Measurements from ENCODE around the gene PDLIM1. TPM values are rescaled to one million over a fixed set of nuclear protein-coding genes. Genes with fewer than 3 reads are reported as not detected.

PDLIM1 gene
- total RNA-seq, 1 experiment from 2014 or later = 98.1 TPM

GRCh38 chr10:95300022-95300539, 9.3 kb upstream of the PDLIM1 start:
- H3K36me3 Mint-ChIP-seq (ENCODE audit: insufficient read depth, unreplicated experiment) = no peaks in the 10 kb centered on the region
- H3K27me3 Mint-ChIP-seq (ENCODE audit: insufficient read depth, unreplicated experiment) = no peaks in the 10 kb centered on the region
- no peak for DNase-seq (ENCODE audit: unreplicated experiment)
- ChIA-PET CTCF (no interaction called here), POLR2A (no interaction called here)
- H3K4me3 Mint-ChIP-seq (ENCODE audit: unreplicated experiment) = no peak overlapping the region
- no peak for TF ChIP-seq CTCF (IDR thresholded peaks at IDR 0.05; ENCODE audit: unreplicated experiment)
- no TSS peak for BruUV-seq (replicated peaks)
- H3K9me3 Mint-ChIP-seq (ENCODE audit: unreplicated experiment) = no peaks in the 10 kb centered on the region
- H3K27ac Mint-ChIP-seq (ENCODE audit: low read depth, unreplicated experiment) = no peak overlapping the region
- no peaks in the 10 kb centered on the region for H3K4me1 Mint-ChIP-seq (ENCODE audit: insufficient read depth, unreplicated experiment)
- intact Hi-C loops (cut with micrococcal nuclease) = no loop called here

- BruUV-seq (replicated peaks) = no TSS peak
- no peak overlapping the region for H3K27ac Mint-ChIP-seq (ENCODE audit: low read depth, unreplicated experiment)
- CTCF ChIA-PET = interaction anchor here (0.9 to 1.6 kb wide), 3 partner anchors 51 to 66 kb away, joined by 3 to 4 read pairs (median 4); no protein-coding TSS in a partner anchor
- H3K27me3 Mint-ChIP-seq (ENCODE audit: insufficient read depth, unreplicated experiment) = no peaks in the 10 kb centered on the region
- intact Hi-C loops (cut with micrococcal nuclease) = no loop called here
- POLR2A ChIA-PET = interaction anchor here (0.8 kb wide), 1 partner anchor 23 kb away, joined by 4 read pairs; no protein-coding TSS in a partner anchor
- no peaks in the 10 kb centered on the region for H3K4me1 Mint-ChIP-seq (ENCODE audit: insufficient read depth, unreplicated experiment)
- no peaks in the 10 kb centered on the region for H3K9me3 Mint-ChIP-seq (ENCODE audit: unreplicated experiment)
- H3K4me3 Mint-ChIP-seq (ENCODE audit: unreplicated experiment) = no peak overlapping the region
- H3K36me3 Mint-ChIP-seq (ENCODE audit: insufficient read depth, unreplicated experiment) = no peaks in the 10 kb centered on the region
- no peak for TF ChIP-seq CTCF (IDR thresholded peaks at IDR 0.05; ENCODE audit: unreplicated experiment)
- DNase-seq (ENCODE audit: unreplicated experiment) = no peak
Measured at GRCh38 chr10:95297402-95297801, 6.6 kb upstream of the PDLIM1 start.

GRCh38 chr10:95296764-95297163, 6.0 kb upstream of the PDLIM1 start:
- TF ChIP-seq CTCF (IDR thresholded peaks at IDR 0.05; ENCODE audit: unreplicated experiment) = no peak
- no peaks in the 10 kb centered on the region for H3K9me3 Mint-ChIP-seq (ENCODE audit: unreplicated experiment)
- no peak overlapping the region for H3K27ac Mint-ChIP-seq (ENCODE audit: low read depth, unreplicated experiment)
- no peaks in the 10 kb centered on the region for H3K4me1 Mint-ChIP-seq (ENCODE audit: insufficient read depth, unreplicated experiment)
- POLR2A ChIA-PET = no interaction called here
- no peak overlapping the region for H3K4me3 Mint-ChIP-seq (ENCODE audit: unreplicated experiment)
- no peaks in the 10 kb centered on the region for H3K27me3 Mint-ChIP-seq (ENCODE audit: insufficient read depth, unreplicated experiment)
- H3K36me3 Mint-ChIP-seq (ENCODE audit: insufficient read depth, unreplicated experiment) = no peaks in the 10 kb centered on the region
- no peak for DNase-seq (ENCODE audit: unreplicated experiment)
- CTCF ChIA-PET = interaction anchor here (1.6 kb wide), 1 partner anchor 54 kb away, joined by 4 read pairs; no protein-coding TSS in a partner anchor
- intact Hi-C loops (cut with micrococcal nuclease) = no loop called here
- BruUV-seq (replicated peaks) = no TSS peak

GRCh38 chr10:95295031-95295755, 4.4 kb upstream of the PDLIM1 start:
- Mint-ChIP-seq H3K9me3 (ENCODE audit: unreplicated experiment) (no peaks in the 10 kb centered on the region), H3K4me1 (ENCODE audit: insufficient read depth, unreplicated experiment) (no peaks in the 10 kb centered on the region), H3K4me3 (ENCODE audit: unreplicated experiment) (no peak overlapping the region), H3K27ac (ENCODE audit: low read depth, unreplicated experiment) (no peak overlapping the region), H3K36me3 (ENCODE audit: insufficient read depth, unreplicated experiment) (no peaks in the 10 kb centered on the region), H3K27me3 (ENCODE audit: insufficient read depth, unreplicated experiment) (no peaks in the 10 kb centered on the region)
- intact Hi-C loops (cut with micrococcal nuclease) = no loop called here
- CTCF ChIA-PET = interaction anchor here (0.7 kb wide), 1 partner anchor 179 kb away, joined by 3 read pairs; no protein-coding TSS in a partner anchor
- DNase-seq (ENCODE audit: unreplicated experiment) = no peak
- POLR2A ChIA-PET = interaction anchor here (0.8 to 1.2 kb wide), 2 partner anchors 17 to 31 kb away, joined by 3 to 4 read pairs; no protein-coding TSS in a partner anchor
- no TSS peak for BruUV-seq (replicated peaks)
- no peak for TF ChIP-seq CTCF (IDR thresholded peaks at IDR 0.05; ENCODE audit: unreplicated experiment)

Measured in MCF 10A (cell line).